Fibroblast of skin of scalp (primary cell): Measurements from ENCODE around the gene CXorf51B. TPM values are rescaled to one million over a fixed set of nuclear protein-coding genes. Genes with fewer than 3 reads are reported as not detected.
"Not testable (repeated sequence)": the region's sequence is repeated elsewhere in the genome, so short reads cannot be mapped to it uniquely, and the experiment has no call there.

ENCODE experiments used
- DNase-seq: peaks from one replicate; pipeline ENCODE4 v3.0.0-alpha.2; 2013
- polyA plus RNA-seq, 2 experiments: library from polyadenylated mRNA; unstranded; fragments of 120-200 nt; gene quantifications; one replicate each; pipeline ENCODE4 v1.2.1, GENCODE V29; 2013; ENCODE audit not compliant: insufficient read length in 2 of 2

Gene CXorf51B
- not detected for polyA plus RNA-seq (2013, experiment 1 of 2; ENCODE audit: insufficient read length)
- polyA plus RNA-seq (2013, experiment 2 of 2; ENCODE audit: insufficient read length), result not detected

GRCh38 chrX:146809471-146809870 is at the start of gene CXorf51B:
TSS of gene CXorf51B (plus strand) at chrX:146809771. CDS start at chrX:146809792, 21 bp downstream.
- not testable (repeated sequence) for DNase-seq

DNA sequence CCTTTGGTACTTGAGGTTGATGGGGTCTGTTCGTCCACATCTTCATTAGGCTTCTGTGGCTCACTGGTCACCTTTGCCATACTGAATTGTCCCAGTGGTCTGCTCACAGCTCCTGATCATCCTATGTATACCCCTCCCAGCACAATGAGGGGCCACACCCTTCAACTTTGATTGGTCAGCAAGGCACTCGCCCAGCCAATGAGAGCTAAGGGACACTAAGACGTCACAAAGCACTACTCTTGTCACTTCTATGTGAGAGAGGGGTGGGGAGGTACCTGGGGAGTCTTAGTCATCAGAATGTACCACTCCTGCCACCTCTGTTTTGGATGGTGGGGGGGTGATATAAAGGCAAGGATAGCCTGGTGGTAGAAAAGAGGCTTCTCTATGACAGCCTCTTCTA is 5.1 kb downstream of the CXorf51B start, which contains the start of gene CXorf51A:
Gene CXorf51A, minus strand, starts transcription at position 101 of the 400 bp plus-strand sequence. Its CDS starts 21 bp downstream, at position 80.
- DNase-seq, result not testable (repeated sequence)

- no peak for DNase-seq
Observed at GRCh38 chrX:146831994-146832393, 22.4 kb downstream of the CXorf51B start.

DNA sequence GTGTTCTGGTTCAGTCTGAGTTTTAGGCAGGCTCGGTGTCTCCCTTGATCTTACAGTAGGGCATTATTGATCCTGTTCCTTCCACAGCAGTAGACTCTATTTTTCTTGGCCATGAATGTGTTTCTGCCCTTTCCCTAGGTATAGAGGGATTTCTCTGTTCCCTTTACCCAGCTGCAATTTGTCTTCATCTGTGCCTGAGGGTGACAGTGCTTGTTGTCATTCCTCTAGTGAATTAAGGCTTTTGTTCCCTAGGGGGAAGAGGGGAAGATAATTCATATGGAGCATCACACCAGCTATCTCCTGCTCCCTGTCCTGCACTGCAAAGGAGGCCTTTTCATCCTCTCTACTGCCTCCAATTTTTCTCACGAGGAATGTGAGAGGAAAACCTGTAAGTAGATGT is 44.7 kb downstream of the CXorf51B start:
- no peak for DNase-seq
